Kidney (tissue), 14 donors: ENCODE results near the gene FAM107B. TPM values are rescaled to one million over a fixed set of nuclear protein-coding genes. Genes with fewer than 3 reads are reported as not detected.

ENCODE experiments used
- DNase-seq, 5 donors: peaks; one replicate each; pipeline ENCODE4 v3.0.0-alpha.2; 2013 to 2020
- FAIRE-seq: peaks from 2 replicates; lab custom pipeline; 2012; peaks lifted over from hg19 to GRCh38; lab: Jason Lieb, UNC
- H3K27ac ChIP-seq, 2 donors: one replicate each; pipeline ENCODE4 v1.7.0; 2013; ENCODE audit warnings: low read depth in 2 of 2, low read length in 2 of 2, inconsistent platforms in 1 of 2
- H3K27me3 ChIP-seq: one replicate; pipeline ENCODE4 v1.7.1; 2013; ENCODE audit warnings: low read length, inconsistent platforms; ENCODE audit not compliant: control insufficient read depth, insufficient read depth
- H3K36me3 ChIP-seq, 3 donors: one replicate each; pipeline versions ENCODE4 v1.7.0 to v1.7.1; 2013; ENCODE audit warnings: low read length in 3 of 3, control low read depth in 1 of 3, inconsistent platforms in 1 of 3; ENCODE audit not compliant: insufficient read depth in 3 of 3, control insufficient read depth in 2 of 3
- H3K4me1 ChIP-seq, 3 donors: one replicate each; pipeline versions ENCODE4 v1.7.0 to v1.7.1; 2013; ENCODE audit warnings: low read length in 3 of 3, inconsistent platforms in 1 of 3, low read depth in 1 of 3; ENCODE audit not compliant: control insufficient read depth in 2 of 3, insufficient read depth in 2 of 3
- H3K4me3 ChIP-seq, 3 donors: one replicate each; pipeline versions ENCODE4 v1.7.0 to v1.8.1; 2013; ENCODE audit warnings: low read length in 3 of 3, control low read depth in 1 of 3, inconsistent platforms in 1 of 3
- H3K9ac ChIP-seq, 3 donors: one replicate each; pipeline versions ENCODE4 v1.7.0 to v1.7.1; 2013; ENCODE audit warnings: low read length in 3 of 3, control low read depth in 1 of 3, inconsistent platforms in 1 of 3
- H3K9me3 ChIP-seq, 3 donors: one replicate each; pipeline versions ENCODE4 v1.7.0 to v1.7.1; 2013; ENCODE audit warnings: low read length in 3 of 3, control low read depth in 1 of 3, inconsistent platforms in 1 of 3; ENCODE audit not compliant: control insufficient read depth in 2 of 3, insufficient read depth in 1 of 3
- CTCF ChIP-seq: IDR thresholded peaks from 3 replicates; pipeline ENCODE4 v1.5.1; 2012; ENCODE audit warnings: mild to moderate bottlenecking, moderate library complexity, borderline replicate concordance; ENCODE audit not compliant: insufficient read depth; ENCODE audit errors: extremely low read depth
- intact Hi-C: fragments of 100-400 bp; cut with DNase I; formaldehyde crosslinking; loops from one replicate; pipeline ENCODE4 v1.11.1; 2022
- polyA plus RNA-seq: library from polyadenylated mRNA; stranded (reverse); fragments of 350-450 nt; fragmentation: Illumina TruSeq; extraction: RNeasy Lipid Tissue Mini Kit (QIAGEN cat#74804); gene quantifications from one replicate; pipeline ENCODE4 v1.2.3, GENCODE V29; 2014; ENCODE audit warnings: low read depth, low replicate concordance; ENCODE audit not compliant: insufficient read depth
- total RNA-seq: library from RNA; stranded (reverse); fragmentation: NEBNext Ultra II Directional; extraction: Animal tissue kit (Norgen Biotek cat#: 25700); gene quantifications from one replicate; pipeline ENCODE4 v1.2.1, GENCODE V29; 2021
- donor health status: control.
- donor health status: control.
- donor health status: control.
- donor health status: control.
- donor health status: control.
- donor health status: DM: yes; HTN: yes; CAD: no.
- donor health status: Normal renal cell carcinoma (clear cell type).

The FAM107B gene
- total and polyA plus RNA-seq, 2 donors from 2014 or later: 105 to 122 TPM

GRCh38 chr10:14563359-14563940 lies 211.2 kb downstream of the FAM107B start:
- no peak for DNase-seq
- Histone ChIP-seq H3K4me1 (peaks cover 0 to 23% (median 15%) of the 10 kb centered on the region in 3 donors), H3K9me3 (no peaks in the 10 kb centered on the region), H3K4me3 (no peak overlapping the region), H3K36me3 (peaks cover 0 to 9% (median 2%) of the 10 kb centered on the region in 3 donors), H3K27me3 (no peaks in the 10 kb centered on the region), H3K27ac (no peak overlapping the region), H3K9ac (no peak overlapping the region)
- intact Hi-C loops: no loop called here
- TF ChIP-seq CTCF: no peak
- FAIRE-seq: no peak

- no peaks in the 10 kb centered on the region for H3K27me3 ChIP-seq
- DNase-seq: no peak
- no peak overlapping the region for H3K27ac ChIP-seq
- FAIRE-seq: no peak
- H3K4me1 ChIP-seq: peaks cover 0 to 22% (median 14%) of the 10 kb centered on the region in 3 donors
- intact Hi-C loops: no loop called here
- H3K9ac ChIP-seq: no peak overlapping the region
- peaks cover 0 to 6% (median 2%) of the 10 kb centered on the region in 3 donors for H3K36me3 ChIP-seq
- H3K4me3 ChIP-seq: no peak overlapping the region
- TF ChIP-seq CTCF: no peak
- H3K9me3 ChIP-seq: no peaks in the 10 kb centered on the region
Observed at GRCh38 chr10:14563076-14563336, 211.7 kb downstream of the FAM107B start.

- no peak overlapping the region for H3K9ac ChIP-seq
- H3K4me1 ChIP-seq: peaks cover 0 to 23% (median 8%) of the 10 kb centered on the region in 3 donors
- DNase-seq (no peak), FAIRE-seq (no peak)
- peaks cover 0 to 5% (median 2%) of the 10 kb centered on the region in 3 donors for H3K36me3 ChIP-seq
- no peaks in the 10 kb centered on the region for H3K9me3 ChIP-seq
- intact Hi-C loops: no loop called here
- no peaks in the 10 kb centered on the region for H3K27me3 ChIP-seq
- no peak for TF ChIP-seq CTCF
- no peak overlapping the region for H3K4me3 ChIP-seq
- H3K27ac ChIP-seq: no peak overlapping the region
Observed at GRCh38 chr10:14562218-14563075, 212.2 kb downstream of the FAM107B start.
